ENCODE measurements around the gene GOPC. TPM values are rescaled to one million over a fixed set of nuclear protein-coding genes. Genes with fewer than 3 reads are reported as not detected.

The GOPC gene
- total and polyA plus RNA-seq, 2 of the 13 experiments (the other 11 are each of a cell fraction or from before 2014, with no cell fraction given): 20.9 to 41.5 TPM

DNA sequence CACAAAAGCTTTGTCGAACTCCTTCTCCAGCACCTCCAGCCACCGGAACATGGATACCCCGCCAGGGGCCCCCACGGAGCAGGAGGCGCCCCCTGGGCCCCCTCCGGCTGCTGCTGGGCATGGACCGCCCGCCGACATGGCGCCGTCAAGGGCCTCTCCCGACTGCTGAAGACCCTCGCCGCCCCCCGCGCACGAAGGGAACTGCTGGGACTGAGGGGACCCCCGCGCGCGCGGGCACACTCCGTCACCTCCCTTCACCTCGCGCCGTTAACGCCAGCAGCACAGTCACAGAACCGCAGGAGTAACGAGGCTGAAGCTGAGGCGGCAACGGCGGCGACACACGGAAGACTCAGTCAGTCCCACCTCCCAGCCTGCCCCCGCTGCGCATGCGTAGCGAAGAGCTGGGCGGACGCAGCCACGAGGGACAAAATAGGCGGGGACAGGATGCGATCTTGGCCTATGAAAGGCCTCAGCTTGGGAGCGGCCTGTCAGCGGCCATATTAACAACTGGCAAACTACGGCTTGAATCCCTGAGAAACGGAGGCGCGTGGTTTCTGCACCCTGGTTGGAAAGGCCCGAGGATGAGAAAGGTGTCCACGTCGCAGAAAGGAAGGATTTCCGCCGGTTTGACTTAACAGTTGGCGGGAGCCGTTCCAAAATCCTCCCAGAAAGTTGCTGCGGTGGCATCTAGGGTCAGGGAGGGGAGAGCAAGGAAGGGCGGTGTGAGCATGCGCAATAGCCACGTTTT lies at the start of gene GOPC (continued):
- TF ChIP-seq, protein P1, sequence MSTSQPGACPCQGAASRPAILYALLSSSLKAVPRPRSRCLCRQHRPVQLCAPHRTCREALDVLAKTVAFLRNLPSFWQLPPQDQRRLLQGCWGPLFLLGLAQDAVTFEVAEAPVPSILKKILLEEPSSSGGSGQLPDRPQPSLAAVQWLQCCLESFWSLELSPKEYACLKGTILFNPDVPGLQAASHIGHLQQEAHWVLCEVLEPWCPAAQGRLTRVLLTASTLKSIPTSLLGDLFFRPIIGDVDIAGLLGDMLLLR (CRISPR knock-in tag; IDR thresholded peaks at IDR 0.05): peak; percentile 85; the same call in 1 of the 2 replicates
- peak; percentile 84; the same call in 1 of the 2 replicates for TF ChIP-seq MEF2D (CRISPR knock-in tag; IDR thresholded peaks at IDR 0.05)
- no peak for TF ChIP-seq HMGA1 (CRISPR knock-in tag; conservative IDR thresholded peaks at IDR 0.05)
- TF ChIP-seq ZNF556 (CRISPR knock-in tag; IDR thresholded peaks at IDR 0.05; ENCODE audit: borderline replicate concordance): peak; percentile 97
- TF ChIP-seq CEBPG (CRISPR knock-in tag; IDR thresholded peaks at IDR 0.05): 0 out of 2 replicates have a peak, but pooled peaks have one; percentile 51
- TF ChIP-seq ZNF570 (CRISPR knock-in tag; IDR thresholded peaks at IDR 0.05; ENCODE audit: borderline replicate concordance): peak; percentile 80; the same call in 1 of the 2 replicates
- peak; percentile 95 for TF ChIP-seq MEIS2 (CRISPR knock-in tag; IDR thresholded peaks at IDR 0.05)
- TF ChIP-seq PHF20 (CRISPR knock-in tag; IDR thresholded peaks at IDR 0.05): peak; percentile 89
- TF ChIP-seq IRF2 (CRISPR knock-in tag; IDR thresholded peaks at IDR 0.05): peak; percentile 84
- no peak for TF ChIP-seq IKZF1 (IDR thresholded peaks at IDR 0.05)
- peak; percentile 99 for TF ChIP-seq ZFP36L1 (CRISPR knock-in tag; IDR thresholded peaks at IDR 0.05)
- TF ChIP-seq ZNF343 (CRISPR knock-in tag; IDR thresholded peaks at IDR 0.05): peak; percentile 99
- peak; percentile 97 for TF ChIP-seq POLR2AphosphoS5 (IDR thresholded peaks at IDR 0.05; ENCODE audit: low read depth, low read length)
- TF ChIP-seq, protein P2, sequence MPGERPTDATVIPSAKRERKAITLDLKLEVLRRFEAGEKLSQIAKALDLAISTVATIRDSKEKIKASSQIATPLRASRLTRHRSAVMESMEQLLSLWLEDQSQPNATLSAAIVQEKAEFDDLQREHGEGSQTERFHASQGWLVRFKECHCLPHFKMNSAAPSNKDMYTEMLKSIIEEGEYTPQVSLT (CRISPR knock-in tag; IDR thresholded peaks at IDR 0.05; ENCODE audit: borderline replicate concordance, low read depth): peak; percentile 62; the same call in 1 of the 2 replicates
- TF ChIP-seq PHF21A (CRISPR knock-in tag; IDR thresholded peaks at IDR 0.05): 0 out of 2 replicates have a peak, but pooled peaks have one; percentile 29
- TF ChIP-seq KLF13 (CRISPR knock-in tag; IDR thresholded peaks at IDR 0.05): peak; percentile 96
- peak; percentile 77; the same call in 1 of the 2 replicates for TF ChIP-seq ZNF616 (CRISPR knock-in tag; IDR thresholded peaks at IDR 0.05; ENCODE audit: low read depth)
- peak; percentile 97 for TF ChIP-seq ZNF776 (CRISPR knock-in tag; IDR thresholded peaks at IDR 0.05)
- TF ChIP-seq, protein P3, sequence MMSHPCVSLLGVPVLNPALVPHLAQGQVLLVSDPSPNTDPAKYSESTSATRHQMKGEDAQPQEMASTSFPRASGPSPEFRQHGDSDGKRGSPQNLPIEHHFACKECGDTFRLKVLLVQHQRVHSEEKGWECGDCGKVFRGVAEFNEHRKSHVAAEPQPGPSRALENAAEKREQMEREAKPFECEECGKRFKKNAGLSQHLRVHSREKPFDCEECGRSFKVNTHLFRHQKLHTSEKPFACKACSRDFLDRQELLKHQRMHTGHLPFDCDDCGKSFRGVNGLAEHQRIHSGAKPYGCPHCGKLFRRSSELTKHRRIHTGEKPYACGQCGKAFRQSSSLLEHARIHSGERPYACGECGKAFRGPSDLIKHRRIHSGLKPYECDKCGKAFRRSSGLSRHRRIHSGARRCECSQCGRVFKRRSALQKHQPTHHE (CRISPR knock-in tag; IDR thresholded peaks at IDR 0.05; ENCODE audit: borderline replicate concordance): peak; percentile 98
- TF ChIP-seq DNMT3B (CRISPR knock-in tag; conservative IDR thresholded peaks at IDR 0.05): peak; percentile 52; the same call in 1 of the 2 replicates
- TF ChIP-seq, protein P4, sequence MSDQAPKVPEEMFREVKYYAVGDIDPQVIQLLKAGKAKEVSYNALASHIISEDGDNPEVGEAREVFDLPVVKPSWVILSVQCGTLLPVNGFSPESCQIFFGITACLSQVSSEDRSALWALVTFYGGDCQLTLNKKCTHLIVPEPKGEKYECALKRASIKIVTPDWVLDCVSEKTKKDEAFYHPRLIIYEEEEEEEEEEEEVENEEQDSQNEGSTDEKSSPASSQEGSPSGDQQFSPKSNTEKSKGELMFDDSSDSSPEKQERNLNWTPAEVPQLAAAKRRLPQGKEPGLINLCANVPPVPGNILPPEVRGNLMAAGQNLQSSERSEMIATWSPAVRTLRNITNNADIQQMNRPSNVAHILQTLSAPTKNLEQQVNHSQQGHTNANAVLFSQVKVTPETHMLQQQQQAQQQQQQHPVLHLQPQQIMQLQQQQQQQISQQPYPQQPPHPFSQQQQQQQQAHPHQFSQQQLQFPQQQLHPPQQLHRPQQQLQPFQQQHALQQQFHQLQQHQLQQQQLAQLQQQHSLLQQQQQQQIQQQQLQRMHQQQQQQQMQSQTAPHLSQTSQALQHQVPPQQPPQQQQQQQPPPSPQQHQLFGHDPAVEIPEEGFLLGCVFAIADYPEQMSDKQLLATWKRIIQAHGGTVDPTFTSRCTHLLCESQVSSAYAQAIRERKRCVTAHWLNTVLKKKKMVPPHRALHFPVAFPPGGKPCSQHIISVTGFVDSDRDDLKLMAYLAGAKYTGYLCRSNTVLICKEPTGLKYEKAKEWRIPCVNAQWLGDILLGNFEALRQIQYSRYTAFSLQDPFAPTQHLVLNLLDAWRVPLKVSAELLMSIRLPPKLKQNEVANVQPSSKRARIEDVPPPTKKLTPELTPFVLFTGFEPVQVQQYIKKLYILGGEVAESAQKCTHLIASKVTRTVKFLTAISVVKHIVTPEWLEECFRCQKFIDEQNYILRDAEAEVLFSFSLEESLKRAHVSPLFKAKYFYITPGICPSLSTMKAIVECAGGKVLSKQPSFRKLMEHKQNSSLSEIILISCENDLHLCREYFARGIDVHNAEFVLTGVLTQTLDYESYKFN (CRISPR knock-in tag; conservative IDR thresholded peaks at IDR 0.05): peak; percentile 81
